HEK293T (cell line): Measurements from ENCODE around the gene CRAMP1.

Experiments
- CTCF ChIA-PET: fragments of 350-600 bp; formaldehyde crosslinking; extraction: SDS; loops from one replicate; lab custom pipeline; 2021; ENCODE audit warnings: antibody characterized with exemption, inconsistent platforms; lab: Yijun Ruan, JAX
- POLR2A ChIA-PET: fragments of 350-600 bp; formaldehyde crosslinking; extraction: SDS; loops from one replicate; lab custom pipeline; 2020; ENCODE audit warnings: antibody characterized with exemption, inconsistent platforms; lab: Yijun Ruan, JAX
- DNase-seq: peaks from one replicate; pipeline ENCODE4 v3.0.0; 2012; ENCODE audit warnings: mixed read lengths; ENCODE audit errors: extremely low spot score
- ARNT ChIP-seq: fragments of 450-650 bp; IDR thresholded peaks from 2 replicates; pipeline ENCODE4 v1.6.1; 2017; ENCODE audit warnings: mild to moderate bottlenecking
- BHLHE40 ChIP-seq: fragments of 450-650 bp; IDR thresholded peaks from 2 replicates; pipeline ENCODE4 v1.6.1; 2016; ENCODE audit warnings: mild to moderate bottlenecking, moderate library complexity, borderline replicate concordance
- CTBP1 ChIP-seq: fragments of 450-650 bp; IDR thresholded peaks from 2 replicates; pipeline ENCODE4 v1.6.1; 2016; ENCODE audit warnings: borderline replicate concordance
- ELF4 ChIP-seq: fragments of 450-650 bp; IDR thresholded peaks from 2 replicates; pipeline ENCODE4 v1.6.1; 2017; ENCODE audit warnings: antibody characterized with exemption
- FOXA1 ChIP-seq: fragments of 450-650 bp; IDR thresholded peaks from 2 replicates; pipeline ENCODE4 v1.6.1; 2016; ENCODE audit warnings: mild to moderate bottlenecking
- FOXK2 ChIP-seq: fragments of 450-650 bp; IDR thresholded peaks from 2 replicates; pipeline ENCODE4 v1.6.1; 2016; ENCODE audit warnings: mild to moderate bottlenecking
- FOXM1 ChIP-seq: fragments of 450-650 bp; IDR thresholded peaks from 2 replicates; pipeline ENCODE4 v1.6.1; 2017; ENCODE audit warnings: mild to moderate bottlenecking, borderline replicate concordance
- HDGF ChIP-seq: fragments of 450-650 bp; IDR thresholded peaks from 2 replicates; pipeline ENCODE4 v1.6.1; 2017; ENCODE audit warnings: antibody characterized with exemption, borderline replicate concordance
- L3MBTL2 ChIP-seq: fragments of 450-650 bp; conservative IDR thresholded peaks from 2 replicates; pipeline ENCODE4 v1.6.1; 2016; ENCODE audit warnings: mild to moderate bottlenecking
- LEF1 ChIP-seq: fragments of 450-650 bp; IDR thresholded peaks from 2 replicates; pipeline ENCODE4 v1.6.1; 2017; ENCODE audit warnings: mild to moderate bottlenecking, borderline replicate concordance
- NFRKB ChIP-seq: fragments of 450-650 bp; IDR thresholded peaks from 2 replicates; pipeline ENCODE4 v1.6.1; 2016; ENCODE audit warnings: mild to moderate bottlenecking, moderate library complexity
- PKNOX1 ChIP-seq: fragments of 450-650 bp; IDR thresholded peaks from 2 replicates; pipeline ENCODE4 v1.6.1; 2016
- SP1 ChIP-seq: fragments of 450-650 bp; IDR thresholded peaks from 2 replicates; pipeline ENCODE4 v1.6.1; 2017
- SUZ12 ChIP-seq: fragments of 450-650 bp; IDR thresholded peaks from 2 replicates; pipeline ENCODE4 v1.6.1; 2016; ENCODE audit warnings: mild to moderate bottlenecking
- TARDBP ChIP-seq: fragments of 450-650 bp; IDR thresholded peaks from 2 replicates; pipeline ENCODE4 v1.6.1; 2016
- ZNF384 ChIP-seq: fragments of 450-650 bp; IDR thresholded peaks from 2 replicates; pipeline ENCODE4 v1.6.1; 2016

The CRAMP1 gene

GRCh38 chr16:1678500-1679098 is 66.4 kb downstream of the CRAMP1 start:
- ChIA-PET POLR2A (interaction anchor here (0.7 to 3.4 kb wide), 8 partner anchors 12 to 86 kb away, joined by 3 to 30 read pairs (median 4); partner anchors contain the start of gene MAPK8IP3), CTCF (interaction anchor here (1.2 to 1.4 kb wide), 2 partner anchors 27 to 45 kb away, joined by 5 to 6 read pairs; partner anchors contain the start of gene MAPK8IP3)
- peak; percentile 18 for DNase-seq
- no peak for TF ChIP-seq SP1
- TF ChIP-seq BHLHE40: no peak
- no peak for TF ChIP-seq FOXK2
- no peak for TF ChIP-seq ELF4
- no peak for TF ChIP-seq CTBP1
- TF ChIP-seq TARDBP: no peak
- no peak for TF ChIP-seq FOXM1
- TF ChIP-seq NFRKB: no peak
- no peak for TF ChIP-seq ZNF384
- no peak for TF ChIP-seq FOXA1
- TF ChIP-seq L3MBTL2: no peak
- TF ChIP-seq HDGF: no peak

- no peak for TF ChIP-seq LEF1
- TF ChIP-seq ELF4: no peak
- no peak for TF ChIP-seq NFRKB
- no peak for TF ChIP-seq HDGF
- no peak for TF ChIP-seq FOXK2
- no peak for TF ChIP-seq SUZ12
- TF ChIP-seq ZNF384: no peak
- POLR2A ChIA-PET: interaction anchor here (0.6 to 3.4 kb wide), 2 partner anchors 26 to 70 kb away, joined by 3 to 30 read pairs; partner anchors contain the start of gene MAPK8IP3
- no peak for DNase-seq
- CTCF ChIA-PET: no interaction called here
Measured at GRCh38 chr16:1680361-1680760, 68.2 kb downstream of the CRAMP1 start.

GRCh38 chr16:1681032-1681431 is 68.9 kb downstream of the CRAMP1 start:
- TF ChIP-seq SP1: no peak
- no peak for TF ChIP-seq NFRKB
- TF ChIP-seq SUZ12: no peak
- no peak for TF ChIP-seq CTBP1
- TF ChIP-seq FOXA1: no peak
- TF ChIP-seq LEF1: no peak
- no peak for TF ChIP-seq ZNF384
- TF ChIP-seq HDGF: no peak
- no peak for TF ChIP-seq BHLHE40
- TF ChIP-seq ARNT: no peak
- TF ChIP-seq L3MBTL2: no peak
- TF ChIP-seq PKNOX1: no peak
- TF ChIP-seq TARDBP: no peak
- no peak for TF ChIP-seq FOXK2
- TF ChIP-seq ELF4: no peak
- no peak for TF ChIP-seq FOXM1
- POLR2A ChIA-PET: interaction anchor here (2.0 kb wide), 1 partner anchor 25 kb away, joined by 6 read pairs; the partner anchor contains the start of gene MAPK8IP3
- CTCF ChIA-PET: no interaction called here
- no peak for DNase-seq

GRCh38 chr16:1687427-1688316 is 75.5 kb downstream of the CRAMP1 start:
- no peak for DNase-seq
- ChIA-PET CTCF (no interaction called here), POLR2A (interaction anchor here (1.0 kb wide), 1 partner anchor 18 kb away, joined by 3 read pairs; the partner anchor contains the start of gene MAPK8IP3)
- TF ChIP-seq HDGF (no peak), ARNT (no peak), FOXM1 (no peak)

GRCh38 chr16:1688807-1689560 is 76.8 kb downstream of the CRAMP1 start:
- TF ChIP-seq PKNOX1 (no peak), ZNF384 (no peak)
- CTCF ChIA-PET: no interaction called here
- DNase-seq: no peak
- POLR2A ChIA-PET: interaction anchor here (0.8 kb wide), 1 partner anchor 11 kb away, joined by 3 read pairs; the partner anchor contains the start of gene JPT2

- ChIA-PET CTCF (no interaction called here), POLR2A (interaction anchor here (1.9 kb wide), 1 partner anchor 12 kb away, joined by 5 read pairs; the partner anchor contains the start of gene JPT2)
- TF ChIP-seq FOXK2: no peak
- no peak for TF ChIP-seq FOXM1
- TF ChIP-seq ELF4: no peak
- no peak for TF ChIP-seq PKNOX1
- TF ChIP-seq SUZ12: no peak
- TF ChIP-seq CTBP1: no peak
- no peak for TF ChIP-seq LEF1
- TF ChIP-seq TARDBP: no peak
- no peak for TF ChIP-seq SP1
- no peak for TF ChIP-seq BHLHE40
- no peak for TF ChIP-seq FOXA1
- TF ChIP-seq NFRKB: no peak
- no peak for TF ChIP-seq ARNT
- DNase-seq: no peak
Measured at GRCh38 chr16:1689853-1690252, 77.7 kb downstream of the CRAMP1 start.
